HuH-7.5 (cell line): ENCODE measurements around the gene GAK.

Source experiments
- DNase-seq: peaks from one replicate; pipeline ENCODE4 v3.0.0; 2011; ENCODE audit warnings: low spot score

Gene GAK

DNA sequence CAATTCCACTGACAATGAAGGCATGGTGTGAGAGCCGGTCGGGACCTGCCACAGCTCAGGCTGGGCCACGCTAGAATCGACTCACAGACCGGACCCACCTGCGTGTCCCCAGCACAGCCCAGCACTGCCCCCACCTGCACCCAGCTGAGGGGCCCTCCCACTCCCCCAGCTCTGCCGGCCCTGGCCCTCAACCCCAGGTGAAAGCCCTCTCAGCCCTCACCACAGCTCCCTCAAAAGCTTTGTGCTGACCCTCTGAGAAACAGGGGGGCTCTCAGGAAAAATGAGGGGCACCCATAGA lies 25.1 kb downstream of the GAK start:
- DNase-seq = no peak

GRCh38 chr4:906339-907102 lies 25.6 kb downstream of the GAK start:
- DNase-seq = no peak

- no peak for DNase-seq
Observed at GRCh38 chr4:905485-906338, 26.4 kb downstream of the GAK start.

GRCh38 chr4:903066-904046 lies 28.8 kb downstream of the GAK start:
- DNase-seq = no peak

DNA sequence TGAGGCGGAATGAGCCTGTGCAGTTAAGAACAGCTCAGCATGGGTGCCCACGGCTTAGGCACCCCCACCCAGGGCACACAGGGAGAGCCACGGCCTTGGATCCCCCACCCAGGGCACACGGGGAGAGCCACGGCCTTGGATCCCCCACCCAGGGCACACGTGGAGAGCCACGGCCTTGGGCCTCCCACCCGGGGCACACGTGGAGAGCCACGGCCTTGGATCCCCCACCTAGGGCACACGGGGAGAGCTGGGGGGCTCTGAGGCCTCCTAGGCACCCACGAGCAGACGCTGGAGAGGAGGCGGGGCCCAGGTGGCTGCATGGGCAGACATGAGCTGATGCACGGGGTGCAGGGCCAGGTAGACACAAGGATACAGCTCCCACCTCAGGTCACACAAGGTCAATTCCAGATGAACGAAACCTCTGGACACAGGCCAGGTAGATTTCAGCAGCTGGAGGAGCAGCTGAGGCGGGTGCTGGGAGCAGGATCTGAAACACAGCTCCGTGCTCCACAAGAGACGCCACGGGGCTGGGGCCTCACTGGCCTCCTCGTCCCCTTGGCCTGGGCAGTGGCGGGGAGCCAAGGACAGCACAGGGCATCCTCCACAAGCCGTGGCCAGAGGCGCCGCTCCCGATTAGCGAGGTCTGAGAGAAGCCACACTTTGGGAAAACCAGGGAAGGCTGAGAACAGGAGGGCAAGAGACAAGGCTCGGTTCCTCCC lies 30.8 kb downstream of the GAK start:
- DNase-seq = no peak

DNA sequence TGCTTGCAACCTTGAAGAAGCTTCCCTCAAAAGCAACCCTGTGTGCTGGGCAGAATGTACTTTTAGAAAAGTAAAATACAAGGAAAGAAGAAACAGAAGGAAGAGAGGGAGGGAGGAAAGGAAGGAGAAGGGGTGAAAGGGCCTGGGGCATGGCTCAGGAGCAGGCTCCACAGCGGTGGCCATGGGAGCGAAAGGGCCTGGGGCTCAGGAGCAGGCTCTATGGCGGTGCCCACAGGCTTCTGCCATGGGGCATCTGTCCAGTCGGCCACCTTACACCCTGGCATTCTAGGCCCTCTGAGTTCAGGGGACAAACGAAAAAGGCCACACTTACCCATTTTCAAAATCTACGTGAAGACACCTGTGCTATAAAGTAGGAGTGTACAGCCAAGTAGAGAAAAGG lies 31.4 kb downstream of the GAK start:
- no peak for DNase-seq

GRCh38 chr4:900073-900472 lies 32.0 kb downstream of the GAK start:
- DNase-seq = no peak

- no peak for DNase-seq
Observed at GRCh38 chr4:899556-899906, 32.6 kb downstream of the GAK start.

DNA sequence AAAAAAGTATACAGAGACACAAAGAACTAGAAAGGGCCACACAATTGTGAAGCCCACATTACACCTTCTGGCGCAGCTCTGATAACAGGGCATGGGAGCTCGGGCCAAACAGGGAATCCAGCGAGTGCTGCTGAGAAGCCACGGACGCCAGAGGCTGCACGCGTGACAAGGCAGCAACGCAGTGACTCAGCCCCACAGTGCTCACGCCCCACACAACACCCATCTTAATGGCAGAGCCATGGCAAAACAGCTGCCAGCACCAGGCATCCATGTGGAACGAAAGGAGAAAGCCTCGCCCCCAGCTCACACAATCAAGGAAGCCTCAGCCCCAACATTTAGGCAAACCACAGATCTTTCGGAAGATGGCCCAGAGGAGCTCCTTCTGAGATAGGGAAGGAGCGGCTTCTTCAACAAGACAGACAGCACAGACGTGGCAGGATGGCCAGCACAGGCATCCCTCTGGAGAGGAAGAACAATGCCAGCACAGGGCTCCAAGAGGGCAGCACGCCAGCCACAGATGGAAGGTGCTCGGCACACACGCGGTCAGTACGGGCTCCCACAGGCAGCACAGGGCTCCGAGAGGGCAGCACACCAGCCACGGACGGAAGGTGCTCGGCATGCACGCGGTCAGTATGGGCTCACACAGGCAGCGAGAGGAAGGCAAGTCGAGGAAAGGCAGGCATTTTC lies 33.1 kb downstream of the GAK start:
- no peak for DNase-seq

DNA sequence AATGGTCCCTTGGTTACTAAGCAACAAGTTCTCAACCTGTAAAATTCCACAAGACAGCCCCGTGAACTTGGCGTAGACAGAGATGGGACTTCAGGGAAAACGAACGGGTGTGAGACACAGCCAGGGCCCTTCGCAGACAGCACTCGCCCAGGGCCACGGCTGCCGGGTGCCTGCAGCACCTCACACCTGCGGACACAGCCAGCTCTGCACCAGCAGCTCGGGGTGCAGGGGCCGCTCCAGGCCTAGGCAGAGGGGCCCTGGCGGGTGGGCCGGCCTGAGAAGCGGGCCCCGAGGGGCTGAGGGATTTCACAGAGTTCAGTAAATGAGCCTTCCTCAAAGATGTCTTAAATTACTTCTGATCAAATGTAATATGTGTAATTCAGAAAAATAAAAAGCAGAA lies 34.0 kb downstream of the GAK start:
- no peak for DNase-seq

GRCh38 chr4:896630-897029 lies 35.5 kb downstream of the GAK start:
- DNase-seq = no peak

DNA sequence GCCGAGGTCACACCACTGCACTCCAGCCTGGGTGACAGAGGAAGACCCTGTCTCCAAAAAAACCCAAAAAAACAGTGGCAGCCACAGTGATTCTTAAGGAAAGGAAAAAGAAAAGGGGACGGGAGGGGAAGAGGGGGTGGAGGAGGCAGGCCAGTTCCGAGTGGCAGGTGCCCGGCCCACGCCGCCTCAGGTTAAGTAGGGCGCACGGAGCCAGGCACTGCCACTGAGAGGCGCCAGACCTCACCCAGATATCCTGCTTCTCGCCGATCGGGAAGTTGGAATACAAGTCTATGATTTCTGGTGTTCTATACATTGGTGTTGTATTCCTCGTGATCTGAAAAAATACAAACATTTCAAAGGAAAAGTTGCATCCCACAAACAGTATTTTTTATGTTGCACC lies 35.9 kb downstream of the GAK start:
- DNase-seq = no peak

DNA sequence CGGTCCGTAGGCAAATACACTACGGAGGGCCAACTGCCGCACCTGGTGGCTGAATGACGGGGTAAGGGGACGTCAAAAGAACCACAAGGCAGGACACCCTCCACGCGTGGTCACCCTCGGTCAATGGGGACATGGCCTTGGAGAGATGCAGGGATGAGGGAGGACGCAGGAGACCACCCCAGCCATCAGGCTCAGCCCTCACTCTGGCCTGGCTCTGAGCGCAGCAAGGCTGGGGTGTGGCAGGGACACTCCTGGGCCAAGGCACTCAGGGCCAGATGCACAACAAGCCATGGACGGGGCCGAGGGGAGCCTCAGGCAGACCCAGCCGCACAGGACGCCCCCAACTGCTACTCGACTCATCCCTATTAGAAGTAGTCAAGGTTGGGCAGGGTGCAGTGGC lies 36.5 kb downstream of the GAK start:
- DNase-seq = no peak

GRCh38 chr4:893995-894705 lies 38.0 kb downstream of the GAK start:
- no peak for DNase-seq

DNA sequence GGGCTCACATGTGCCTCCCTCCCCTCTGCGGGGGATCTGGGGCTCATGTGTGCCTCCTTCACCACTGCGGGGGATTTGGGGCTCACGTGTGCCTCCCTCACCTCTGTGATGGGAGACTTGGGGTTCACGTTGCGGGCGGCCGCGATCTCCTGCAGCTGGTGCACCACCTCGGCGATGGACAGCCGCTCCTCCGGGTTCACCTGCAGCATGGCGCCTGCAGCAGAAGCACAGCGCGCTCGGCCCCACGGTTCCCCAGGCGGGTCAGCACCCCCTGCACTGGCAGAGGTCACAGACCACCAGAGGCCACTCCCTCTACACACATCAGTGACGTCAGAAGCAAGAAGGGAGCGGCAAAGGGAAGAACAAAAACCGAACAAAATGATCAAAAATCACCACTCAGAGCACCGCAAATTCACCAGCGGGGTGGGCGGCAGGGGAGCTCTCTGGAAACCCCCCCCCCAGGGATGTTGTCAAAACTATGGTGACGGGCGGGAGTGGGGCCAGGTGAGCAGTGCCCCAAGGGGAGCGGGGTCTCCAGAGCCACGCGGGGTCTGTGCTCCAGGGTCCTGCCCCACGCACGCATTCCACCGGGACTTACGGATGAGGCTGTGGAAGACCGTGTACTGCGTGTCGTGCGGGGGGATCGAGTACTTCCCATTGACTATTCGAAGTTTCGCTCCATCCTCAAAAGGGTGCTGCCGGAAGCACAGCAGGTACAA lies 38.7 kb downstream of the GAK start:
- no peak for DNase-seq

GRCh38 chr4:892780-893179 lies 39.3 kb downstream of the GAK start:
- DNase-seq = no peak

DNA sequence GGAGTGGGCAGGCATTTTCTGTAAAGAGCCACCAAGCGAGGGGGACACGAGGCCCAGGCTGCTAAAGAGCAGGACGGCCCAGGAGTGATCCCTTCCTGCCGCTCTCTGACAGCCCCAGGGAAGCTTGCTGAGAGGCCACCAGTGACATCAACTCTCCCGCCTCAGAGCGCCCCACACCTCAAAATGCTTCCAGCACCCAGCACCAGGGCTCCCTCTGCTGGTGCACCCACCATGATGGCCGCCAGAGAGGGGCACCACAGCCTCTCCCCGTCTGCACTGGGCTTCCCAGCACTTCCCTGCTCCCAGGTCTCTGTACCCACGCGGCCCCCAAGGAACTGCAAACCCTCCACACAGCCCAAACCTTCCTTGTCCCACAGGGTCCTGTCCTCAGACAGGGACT lies 40.4 kb downstream of the GAK start:
- peak; percentile 60 for DNase-seq

DNA sequence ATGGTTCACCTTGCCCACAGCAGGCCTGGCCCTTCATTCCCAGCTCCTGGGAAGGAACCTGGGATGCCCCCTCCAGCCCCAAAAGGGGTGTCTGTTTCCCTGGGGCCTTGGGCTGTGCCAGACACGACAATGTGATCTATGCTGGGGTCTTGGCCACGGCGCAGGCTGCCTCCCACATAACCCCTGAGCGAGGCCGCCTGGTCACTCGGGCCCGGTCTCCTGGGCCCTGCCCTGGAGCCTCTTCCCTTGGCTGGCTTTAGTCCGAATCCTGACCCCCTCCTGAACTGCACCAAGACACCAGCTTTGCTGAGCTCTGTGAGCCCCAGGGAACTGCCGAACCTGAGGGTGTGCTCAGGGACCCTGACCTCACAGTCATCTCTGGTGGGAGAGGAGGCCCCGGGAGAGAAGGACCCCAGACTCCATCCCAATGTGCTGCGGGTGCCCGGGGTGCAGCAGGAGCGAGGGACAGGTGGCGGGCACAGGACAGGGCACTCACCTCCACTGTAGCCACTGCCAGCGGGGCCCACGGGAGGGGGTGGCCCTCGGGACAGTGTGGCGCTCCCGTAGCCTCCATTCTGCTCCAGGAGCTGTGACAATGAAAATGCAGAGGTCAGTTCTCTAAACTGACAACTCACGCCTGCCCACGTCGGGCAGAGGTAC lies 42.0 kb downstream of the GAK start:
- no peak for DNase-seq

GRCh38 chr4:889516-889915 lies 42.6 kb downstream of the GAK start:
- DNase-seq = no peak

- no peak for DNase-seq
Observed at GRCh38 chr4:888029-888428, 44.1 kb downstream of the GAK start.
